Activated CD8-positive, alpha-beta T cell treated with anti-CD3 and anti-CD28 coated beads for 36 hours (primary cell): ENCODE data around the gene NDUFB4. TPM values are rescaled to one million over a fixed set of nuclear protein-coding genes. Genes with fewer than 3 reads are reported as not detected.

Source experiments
- ATAC-seq: fragments of 200-7000 bp; cut with Tn5 transposase; one replicate; pipeline ENCODE4 v1.10.0; 2021; ENCODE audit warnings: mild to moderate bottlenecking, moderate library complexity
- CTCF ChIA-PET: fragments of 350-600 bp; sonication (Branson Sonifier 250); formaldehyde crosslinking; loops from one replicate; lab custom pipeline; 2021; ENCODE audit warnings: antibody characterized with exemption; lab: Charles Lee
- POLR2A ChIA-PET: fragments of 350-600 bp; sonication (Branson Sonifier 250); formaldehyde crosslinking; loops from one replicate; lab custom pipeline; 2021; ENCODE audit warnings: antibody characterized with exemption; lab: Charles Lee
- DNase-seq: peaks from one replicate; pipeline ENCODE4 v3.0.0-alpha.2; 2020
- H3K27ac Mint-ChIP-seq: one replicate; pipeline ENCODE4 v1.8.0; 2021; ENCODE audit warnings: mild to moderate bottlenecking, mixed read lengths
- H3K27me3 Mint-ChIP-seq: one replicate; pipeline ENCODE4 v1.8.0; 2021; ENCODE audit warnings: mixed read lengths
- H3K36me3 Mint-ChIP-seq: one replicate; pipeline ENCODE4 v1.8.0; 2021; ENCODE audit warnings: low read depth, mixed read lengths
- H3K4me1 Mint-ChIP-seq: one replicate; pipeline ENCODE4 v1.8.0; 2021; ENCODE audit warnings: low read depth, mixed read lengths
- H3K4me3 Mint-ChIP-seq: one replicate; pipeline ENCODE4 v1.8.0; 2021; ENCODE audit warnings: mild to moderate bottlenecking, moderate library complexity, mixed read lengths
- H3K9me3 Mint-ChIP-seq: one replicate; pipeline ENCODE4 v1.8.0; 2021; ENCODE audit warnings: mixed read lengths
- CTCF ChIP-seq: fragments of 200-600 bp; IDR thresholded peaks from one replicate; pipeline ENCODE4 v1.8.0; 2022; ENCODE audit warnings: antibody characterized with exemption, mild to moderate bottlenecking
- intact Hi-C: fragments of 100-400 bp; cut with micrococcal nuclease; formaldehyde crosslinking; loops from one replicate; pipeline ENCODE4 v1.10.0; 2022
- total RNA-seq, 2 experiments: library from RNA; stranded (reverse); gene quantifications; one replicate each; pipeline ENCODE4 v1.2.3, GENCODE V29; 2021

The NDUFB4 gene
- total RNA-seq: 100 to 1,000 TPM; 147 to 162 TPM

GRCh38 chr3:120596116-120596852 is at the start of gene NDUFB4:
Gene NDUFB4, plus strand, starts transcription at chr3:120596336. Its CDS starts 24 bp downstream, at chr3:120596360.
- peak; percentile 97 for ATAC-seq
- Mint-ChIP-seq H3K4me1 (peaks cover 8% of the 10 kb centered on the region), H3K27ac (peak within 1 kb of the TSS; percentile 93), H3K4me3 (peak within 1 kb of the TSS; percentile 86), H3K36me3 (peaks cover 6% of the 10 kb centered on the region), H3K27me3 (no peaks in the 10 kb centered on the region), H3K9me3 (no peaks in the 10 kb centered on the region)
- TF ChIP-seq CTCF: no peak
- ChIA-PET POLR2A (interaction anchor here (0.5 to 1.2 kb wide), 5 partner anchors 15 to 248 kb away, joined by 3 to 5 read pairs (median 3); partner anchors contain the start of genes GTF2E1, LRRC58 and RABL3), CTCF (interaction anchor here (0.8 to 3.8 kb wide), 6 partner anchors 29 to 199 kb away, joined by 3 to 25 read pairs (median 4); no protein-coding TSS in a partner anchor)
- intact Hi-C loops: no loop called here
- peak; percentile 98 for DNase-seq

- ATAC-seq (no peak), DNase-seq (no peak)
- Mint-ChIP-seq H3K36me3 (no peaks in the 10 kb centered on the region), H3K27me3 (peaks cover 11% of the 10 kb centered on the region), H3K4me1 (no peaks in the 10 kb centered on the region), H3K27ac (no peak overlapping the region), H3K4me3 (no peak overlapping the region), H3K9me3 (no peaks in the 10 kb centered on the region)
- CTCF ChIA-PET: interaction anchor here (0.6 to 1.6 kb wide), 2 partner anchors 9 to 17 kb away, joined by 3 read pairs; no protein-coding TSS in a partner anchor
- intact Hi-C loops: no loop called here
- POLR2A ChIA-PET: no interaction called here
- no peak for TF ChIP-seq CTCF
These were observed 45.6 kb upstream of the NDUFB4 start for GRCh38 chr3:120550546-120550945.

GRCh38 chr3:120552184-120553172 is 43.7 kb upstream of the NDUFB4 start:
- no peaks in the 10 kb centered on the region for H3K4me1 Mint-ChIP-seq
- no peak overlapping the region for H3K27ac Mint-ChIP-seq
- H3K9me3 Mint-ChIP-seq: no peaks in the 10 kb centered on the region
- H3K27me3 Mint-ChIP-seq: peaks cover 13% of the 10 kb centered on the region
- ATAC-seq (no peak), DNase-seq (no peak)
- ChIA-PET POLR2A (no interaction called here), CTCF (interaction anchor here (0.9 to 1.3 kb wide), 3 partner anchors 9 to 136 kb away, joined by 3 to 4 read pairs (median 4); no protein-coding TSS in a partner anchor)
- intact Hi-C loops: no loop called here
- H3K36me3 Mint-ChIP-seq: no peaks in the 10 kb centered on the region
- H3K4me3 Mint-ChIP-seq: no peak overlapping the region
- no peak for TF ChIP-seq CTCF

- no peak overlapping the region for H3K27ac Mint-ChIP-seq
- peaks cover 15% of the 10 kb centered on the region for H3K27me3 Mint-ChIP-seq
- H3K9me3 Mint-ChIP-seq: no peaks in the 10 kb centered on the region
- H3K4me1 Mint-ChIP-seq: peaks cover 13% of the 10 kb centered on the region
- ChIA-PET POLR2A (no interaction called here), CTCF (interaction anchor here (1.1 to 1.4 kb wide), 3 partner anchors 9 to 311 kb away, joined by 3 to 5 read pairs (median 4); no protein-coding TSS in a partner anchor)
- DNase-seq: no peak
- intact Hi-C loops: loop anchor here (5.0 kb wide), 2 partner anchors 138 to 313 kb away; no protein-coding TSS in a partner anchor
- no peak overlapping the region for H3K4me3 Mint-ChIP-seq
- H3K36me3 Mint-ChIP-seq: no peaks in the 10 kb centered on the region
- no peak for TF ChIP-seq CTCF
- ATAC-seq: no peak
These were observed 41.1 kb upstream of the NDUFB4 start for GRCh38 chr3:120554812-120555606.
